Ishikawa (cell line): ENCODE measurements around the gene INPP5K.

Experiments used
- CEBPB ChIP-seq: IDR thresholded peaks from 2 replicates; pipeline ENCODE4 v1.6.1; 2012
- CREB1 ChIP-seq: IDR thresholded peaks from 2 replicates; pipeline ENCODE4 v1.6.1; 2012; ENCODE audit warnings: low read depth
- EGR1 ChIP-seq: IDR thresholded peaks from 2 replicates; pipeline ENCODE4 v1.6.1; 2012
- EP300 ChIP-seq: IDR thresholded peaks from 2 replicates; pipeline ENCODE4 v1.6.1; 2012; ENCODE audit warnings: borderline replicate concordance
- FOXM1 ChIP-seq: IDR thresholded peaks from 2 replicates; pipeline ENCODE4 v1.6.1; 2012; ENCODE audit warnings: low read depth, borderline replicate concordance
- NFIC ChIP-seq: IDR thresholded peaks from 2 replicates; pipeline ENCODE4 v1.6.1; 2012
- RAD21 ChIP-seq: IDR thresholded peaks from 2 replicates; pipeline ENCODE4 v1.6.1; 2012; ENCODE audit warnings: low read depth
- TAF1 ChIP-seq: IDR thresholded peaks from 2 replicates; pipeline ENCODE4 v1.6.1; 2012; ENCODE audit warnings: low read depth, mild to moderate bottlenecking
- TCF12 ChIP-seq: IDR thresholded peaks from 2 replicates; pipeline ENCODE4 v1.6.1; 2012; ENCODE audit warnings: low read depth
- TEAD4 ChIP-seq: IDR thresholded peaks from 2 replicates; pipeline ENCODE4 v1.6.1; 2012
- YY1 ChIP-seq: IDR thresholded peaks from 2 replicates; pipeline ENCODE4 v1.6.1; 2012; ENCODE audit warnings: low read depth
- ZBTB7A ChIP-seq: IDR thresholded peaks from 2 replicates; pipeline ENCODE4 v1.6.1; 2012; ENCODE audit warnings: low read depth
- TF ChIP-seq, protein P1 (sequence below): IDR thresholded peaks from 2 replicates; pipeline ENCODE4 v1.6.1; 2012; ENCODE audit warnings: low read depth, mild to moderate bottlenecking
- TF ChIP-seq, protein P2 (sequence below): IDR thresholded peaks from 2 replicates; pipeline ENCODE4 v1.6.1; 2012
- TF ChIP-seq, protein P3 (sequence below): IDR thresholded peaks from 2 replicates; pipeline ENCODE4 v1.6.1; 2012

Gene INPP5K

DNA sequence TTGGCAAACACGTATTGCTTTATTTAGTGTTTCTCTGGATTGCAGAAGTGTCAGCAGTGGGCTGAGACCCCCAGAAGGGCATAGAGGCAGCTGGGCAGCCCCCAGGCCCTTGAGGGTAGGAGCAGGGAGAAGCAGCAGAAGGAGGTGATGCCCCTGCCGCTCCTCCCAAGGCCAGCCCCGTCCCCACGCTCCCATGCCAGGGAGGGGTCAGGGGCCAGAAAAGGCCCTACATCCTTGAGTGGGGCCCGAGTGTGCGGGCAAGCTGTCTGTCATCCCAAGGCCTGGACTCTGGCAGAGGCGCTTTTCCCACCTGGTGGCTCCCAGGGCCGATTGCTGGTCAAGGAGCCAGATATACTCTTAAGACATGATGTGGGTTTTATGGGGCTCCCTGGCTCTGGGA lies 52.2 kb downstream of the INPP5K start:
- TF ChIP-seq CEBPB (no peak), ZBTB7A (no peak), NFIC (no peak), TEAD4 (no peak), EP300 (no peak), TAF1 (no peak), CREB1 (no peak), EGR1 (no peak), FOXM1 (no peak), RAD21 (no peak)
- TF ChIP-seq, protein P1, sequence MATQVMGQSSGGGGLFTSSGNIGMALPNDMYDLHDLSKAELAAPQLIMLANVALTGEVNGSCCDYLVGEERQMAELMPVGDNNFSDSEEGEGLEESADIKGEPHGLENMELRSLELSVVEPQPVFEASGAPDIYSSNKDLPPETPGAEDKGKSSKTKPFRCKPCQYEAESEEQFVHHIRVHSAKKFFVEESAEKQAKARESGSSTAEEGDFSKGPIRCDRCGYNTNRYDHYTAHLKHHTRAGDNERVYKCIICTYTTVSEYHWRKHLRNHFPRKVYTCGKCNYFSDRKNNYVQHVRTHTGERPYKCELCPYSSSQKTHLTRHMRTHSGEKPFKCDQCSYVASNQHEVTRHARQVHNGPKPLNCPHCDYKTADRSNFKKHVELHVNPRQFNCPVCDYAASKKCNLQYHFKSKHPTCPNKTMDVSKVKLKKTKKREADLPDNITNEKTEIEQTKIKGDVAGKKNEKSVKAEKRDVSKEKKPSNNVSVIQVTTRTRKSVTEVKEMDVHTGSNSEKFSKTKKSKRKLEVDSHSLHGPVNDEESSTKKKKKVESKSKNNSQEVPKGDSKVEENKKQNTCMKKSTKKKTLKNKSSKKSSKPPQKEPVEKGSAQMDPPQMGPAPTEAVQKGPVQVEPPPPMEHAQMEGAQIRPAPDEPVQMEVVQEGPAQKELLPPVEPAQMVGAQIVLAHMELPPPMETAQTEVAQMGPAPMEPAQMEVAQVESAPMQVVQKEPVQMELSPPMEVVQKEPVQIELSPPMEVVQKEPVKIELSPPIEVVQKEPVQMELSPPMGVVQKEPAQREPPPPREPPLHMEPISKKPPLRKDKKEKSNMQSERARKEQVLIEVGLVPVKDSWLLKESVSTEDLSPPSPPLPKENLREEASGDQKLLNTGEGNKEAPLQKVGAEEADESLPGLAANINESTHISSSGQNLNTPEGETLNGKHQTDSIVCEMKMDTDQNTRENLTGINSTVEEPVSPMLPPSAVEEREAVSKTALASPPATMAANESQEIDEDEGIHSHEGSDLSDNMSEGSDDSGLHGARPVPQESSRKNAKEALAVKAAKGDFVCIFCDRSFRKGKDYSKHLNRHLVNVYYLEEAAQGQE = no peak
- TF ChIP-seq, protein P2, sequence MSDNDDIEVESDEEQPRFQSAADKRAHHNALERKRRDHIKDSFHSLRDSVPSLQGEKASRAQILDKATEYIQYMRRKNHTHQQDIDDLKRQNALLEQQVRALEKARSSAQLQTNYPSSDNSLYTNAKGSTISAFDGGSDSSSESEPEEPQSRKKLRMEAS = no peak
- TF ChIP-seq, protein P3, sequence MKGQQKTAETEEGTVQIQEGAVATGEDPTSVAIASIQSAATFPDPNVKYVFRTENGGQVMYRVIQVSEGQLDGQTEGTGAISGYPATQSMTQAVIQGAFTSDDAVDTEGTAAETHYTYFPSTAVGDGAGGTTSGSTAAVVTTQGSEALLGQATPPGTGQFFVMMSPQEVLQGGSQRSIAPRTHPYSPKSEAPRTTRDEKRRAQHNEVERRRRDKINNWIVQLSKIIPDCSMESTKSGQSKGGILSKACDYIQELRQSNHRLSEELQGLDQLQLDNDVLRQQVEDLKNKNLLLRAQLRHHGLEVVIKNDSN = no peak

DNA sequence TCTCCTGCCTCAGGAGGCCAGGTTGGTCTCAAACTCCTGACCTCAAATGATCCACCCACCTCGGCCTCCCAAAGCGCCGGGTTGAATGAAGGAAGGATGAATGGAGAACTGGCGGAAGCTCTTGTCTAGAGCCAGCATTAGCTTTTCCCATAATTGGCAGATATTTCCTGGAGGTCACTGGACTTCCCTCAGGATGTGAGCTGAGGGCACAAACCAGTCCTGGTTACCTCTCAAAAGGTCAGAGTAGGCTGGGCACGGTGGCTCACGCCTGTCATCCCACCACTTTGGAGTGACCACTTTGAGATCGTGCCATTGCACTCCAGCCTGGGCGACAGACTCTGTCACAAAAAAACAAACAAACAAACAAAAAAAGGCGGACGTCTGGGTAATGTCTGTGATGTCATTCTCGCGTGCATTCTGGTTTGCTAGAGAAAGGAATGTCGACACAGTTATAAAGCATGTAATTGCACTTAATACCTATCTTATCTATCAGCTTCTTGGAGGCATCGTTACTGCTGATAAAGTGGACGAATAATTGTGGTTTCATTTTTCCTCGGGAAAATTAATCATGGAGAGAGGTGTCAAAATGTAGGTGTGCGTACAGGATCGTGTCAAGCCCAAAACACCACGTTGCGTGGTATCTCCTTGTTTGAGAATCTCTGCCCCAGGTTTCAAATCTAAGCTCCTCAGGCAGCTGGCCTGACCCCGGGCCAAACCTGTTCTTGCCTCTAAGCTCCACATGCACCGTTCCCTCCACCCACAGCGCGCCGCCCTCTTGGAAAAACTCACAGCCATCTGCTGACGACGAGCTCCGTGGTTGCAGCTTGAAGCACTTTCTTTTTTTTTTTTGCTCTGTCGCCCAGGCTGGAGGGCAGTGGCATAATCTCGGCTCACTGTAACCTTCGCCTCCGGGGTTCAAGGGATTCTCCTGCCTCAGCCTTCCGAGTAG lies 54.0 kb downstream of the INPP5K start:
- TF ChIP-seq, protein P1 = no peak
- TF ChIP-seq CEBPB (no peak), TAF1 (no peak), YY1 (no peak), EP300 (no peak), FOXM1 (no peak), ZBTB7A (no peak)
- TF ChIP-seq, protein P2 = no peak
- TF ChIP-seq, protein P3 = no peak

DNA sequence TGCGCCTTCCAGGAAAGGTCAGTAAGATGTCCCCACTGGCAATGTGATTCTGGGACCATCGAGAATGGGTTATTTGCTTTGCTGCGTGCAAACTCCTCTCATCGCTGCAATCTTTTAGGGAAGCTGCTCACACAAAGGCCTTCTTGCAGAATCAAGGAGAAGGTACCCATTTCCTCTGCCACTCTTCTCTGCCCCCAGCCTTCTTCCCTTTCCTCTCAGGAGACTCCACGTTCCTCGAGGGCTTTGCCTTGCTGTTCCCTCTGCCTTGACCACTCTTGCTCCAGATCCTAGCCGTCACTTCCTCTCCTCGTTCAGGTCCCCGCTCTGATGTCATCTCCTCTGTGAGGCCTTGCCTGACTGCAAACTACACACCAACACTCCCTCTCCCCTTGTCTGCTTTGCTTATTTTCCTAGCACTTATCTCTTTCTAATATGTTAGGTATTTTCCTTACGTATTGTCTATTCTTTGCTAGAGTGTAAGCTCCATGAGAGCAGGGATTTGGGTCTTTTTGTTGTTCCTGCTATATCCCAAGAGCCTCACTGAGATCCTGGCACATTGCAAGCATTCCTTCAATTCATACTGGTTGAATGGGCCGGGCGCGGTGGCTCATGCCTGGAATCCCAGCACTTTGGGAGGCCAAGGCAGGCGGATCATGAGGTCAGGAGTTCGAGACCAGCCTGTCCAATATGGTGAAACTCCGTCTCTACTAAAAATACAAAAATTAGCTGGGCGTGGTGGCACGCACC lies 55.0 kb downstream of the INPP5K start:
- TF ChIP-seq YY1 = no peak
- TF ChIP-seq NFIC = no peak
- no peak for TF ChIP-seq EGR1
- no peak for TF ChIP-seq EP300
- no peak for TF ChIP-seq TAF1
- TF ChIP-seq, protein P3 = no peak
- TF ChIP-seq CREB1 = no peak
- TF ChIP-seq, protein P2 = no peak
- no peak for TF ChIP-seq CEBPB
- no peak for TF ChIP-seq RAD21
- TF ChIP-seq, protein P1 = no peak
- no peak for TF ChIP-seq TCF12
- TF ChIP-seq ZBTB7A = no peak
- no peak for TF ChIP-seq TEAD4
